IPS-NIHi7 (cell line): ENCODE data around the gene POFUT2.
A peak's percentile ranks its signal among the peaks of the same experiment; 100 is the strongest.

ENCODE experiments used
- DNase-seq: peaks from one replicate; pipeline ENCODE4 v3.0.0; 2012; ENCODE audit warnings: mixed read lengths; ENCODE audit errors: extremely low spot score

The POFUT2 gene, protein sequence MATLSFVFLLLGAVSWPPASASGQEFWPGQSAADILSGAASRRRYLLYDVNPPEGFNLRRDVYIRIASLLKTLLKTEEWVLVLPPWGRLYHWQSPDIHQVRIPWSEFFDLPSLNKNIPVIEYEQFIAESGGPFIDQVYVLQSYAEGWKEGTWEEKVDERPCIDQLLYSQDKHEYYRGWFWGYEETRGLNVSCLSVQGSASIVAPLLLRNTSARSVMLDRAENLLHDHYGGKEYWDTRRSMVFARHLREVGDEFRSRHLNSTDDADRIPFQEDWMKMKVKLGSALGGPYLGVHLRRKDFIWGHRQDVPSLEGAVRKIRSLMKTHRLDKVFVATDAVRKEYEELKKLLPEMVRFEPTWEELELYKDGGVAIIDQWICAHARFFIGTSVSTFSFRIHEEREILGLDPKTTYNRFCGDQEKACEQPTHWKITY

GRCh38 chr21:45287438-45288391, at the start of gene POFUT2:
TSS of gene POFUT2 (minus strand) at chr21:45287895. CDS start at chr21:45287871, 24 bp downstream.
- DNase-seq: peak; percentile 93

DNA sequence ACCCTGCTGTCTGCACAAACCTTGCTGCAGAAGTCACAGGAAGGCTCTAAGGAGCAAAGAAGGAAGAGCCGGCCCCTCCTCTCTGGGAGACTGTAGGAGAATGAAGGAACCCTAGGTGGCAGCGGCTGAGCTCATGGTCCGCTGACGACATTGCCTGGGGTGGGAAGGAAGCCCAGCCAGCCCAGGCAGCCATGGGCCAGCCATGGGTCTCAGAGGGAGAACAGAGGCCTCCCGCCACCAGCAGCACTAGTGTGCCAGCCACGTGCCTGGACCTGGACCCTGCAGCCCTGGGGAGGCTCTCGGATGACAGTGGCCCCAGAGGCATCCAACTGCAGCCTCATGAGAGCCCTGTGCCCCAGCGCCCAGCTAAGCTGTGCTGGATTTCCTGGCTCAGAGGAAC, 49.2 kb upstream of the POFUT2 start:
- peak; percentile 72 for DNase-seq

GRCh38 chr21:45336535-45336810, 48.8 kb upstream of the POFUT2 start:
- no peak for DNase-seq

DNA sequence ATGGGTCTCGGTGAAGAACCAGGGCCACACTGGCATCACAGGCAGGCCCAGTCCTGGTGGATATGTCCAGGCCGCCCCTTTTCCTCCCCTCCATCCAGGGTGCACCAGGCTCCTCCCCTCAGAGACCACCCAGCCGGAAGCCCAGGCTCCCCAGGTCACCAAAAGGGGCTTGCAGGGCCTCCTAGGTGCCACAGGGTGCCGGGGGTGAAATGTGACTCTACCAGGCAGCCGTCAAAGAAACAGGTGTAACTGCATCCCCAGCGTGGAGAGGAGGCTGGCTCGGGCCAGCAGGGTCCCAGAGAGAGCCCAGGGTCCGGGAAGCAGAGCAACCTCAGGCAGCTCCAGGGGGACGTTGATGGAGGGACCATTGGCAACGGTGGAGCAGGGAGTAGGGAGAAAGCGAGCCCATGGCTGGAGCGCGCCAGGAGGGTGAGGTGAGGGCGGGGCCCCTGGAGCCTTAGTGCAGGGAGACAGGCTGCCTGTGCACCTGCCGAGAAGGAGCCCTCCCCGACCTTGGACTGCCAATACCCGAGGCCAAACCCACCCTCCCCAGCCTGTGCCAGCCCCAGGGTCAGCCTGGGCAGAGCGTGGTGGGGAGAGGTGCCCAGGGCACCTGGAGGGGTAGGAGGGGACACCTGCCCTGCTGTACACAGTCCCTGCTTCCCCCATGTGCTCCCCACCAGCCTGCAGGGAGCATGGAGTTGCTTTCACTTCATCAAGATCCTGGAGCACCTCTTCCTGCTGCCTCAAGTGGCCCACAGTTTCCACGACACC, 48.3 kb upstream of the POFUT2 start:
- no peak for DNase-seq

GRCh38 chr21:45335151-45335760, 47.6 kb upstream of the POFUT2 start:
- no peak for DNase-seq

DNA sequence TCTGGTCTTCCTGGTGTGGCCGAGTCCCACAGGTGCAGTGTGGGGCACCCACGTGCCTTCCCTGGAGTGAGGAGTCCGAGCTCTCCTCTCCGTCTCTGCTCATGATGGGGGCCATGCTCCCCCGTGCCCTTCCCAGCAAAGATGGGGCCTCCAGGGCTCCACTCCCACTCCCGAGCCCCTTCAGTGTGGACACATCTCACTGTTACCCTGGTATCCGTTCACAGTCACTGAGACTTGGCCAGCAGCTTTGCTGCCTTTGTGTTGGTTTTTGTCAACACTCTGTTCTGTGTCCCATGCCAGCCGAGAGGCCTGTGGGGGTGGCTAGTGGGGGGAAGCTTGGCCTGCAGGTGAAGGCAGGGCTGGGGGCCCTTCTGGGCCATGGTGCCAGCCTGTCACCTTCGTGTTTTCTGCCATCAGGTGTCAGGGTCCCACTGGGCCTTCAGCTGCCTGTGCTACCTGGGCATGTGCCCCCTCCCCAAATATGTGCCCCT, 46.9 kb upstream of the POFUT2 start:
- DNase-seq: no peak

DNA sequence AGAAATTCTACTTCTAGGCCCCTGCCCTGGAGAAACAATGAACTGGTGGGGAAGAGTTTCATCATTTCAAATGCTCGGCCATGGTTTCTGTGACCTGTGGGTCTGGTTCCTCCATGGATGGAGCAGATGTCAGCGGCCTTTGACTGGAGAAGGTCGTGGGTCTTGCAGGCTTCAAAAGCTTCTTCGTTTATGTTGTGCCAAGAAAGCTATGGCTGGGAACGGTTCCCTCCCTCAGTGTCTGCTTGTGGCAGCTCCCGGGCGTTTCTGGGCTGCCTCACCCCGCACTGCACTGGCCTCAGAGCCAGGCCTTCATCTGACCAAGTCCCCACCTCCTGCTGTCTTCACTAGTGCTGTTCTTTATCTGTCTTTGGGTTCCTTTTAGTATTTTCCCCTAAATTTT, 46.4 kb upstream of the POFUT2 start:
- no peak for DNase-seq

DNA sequence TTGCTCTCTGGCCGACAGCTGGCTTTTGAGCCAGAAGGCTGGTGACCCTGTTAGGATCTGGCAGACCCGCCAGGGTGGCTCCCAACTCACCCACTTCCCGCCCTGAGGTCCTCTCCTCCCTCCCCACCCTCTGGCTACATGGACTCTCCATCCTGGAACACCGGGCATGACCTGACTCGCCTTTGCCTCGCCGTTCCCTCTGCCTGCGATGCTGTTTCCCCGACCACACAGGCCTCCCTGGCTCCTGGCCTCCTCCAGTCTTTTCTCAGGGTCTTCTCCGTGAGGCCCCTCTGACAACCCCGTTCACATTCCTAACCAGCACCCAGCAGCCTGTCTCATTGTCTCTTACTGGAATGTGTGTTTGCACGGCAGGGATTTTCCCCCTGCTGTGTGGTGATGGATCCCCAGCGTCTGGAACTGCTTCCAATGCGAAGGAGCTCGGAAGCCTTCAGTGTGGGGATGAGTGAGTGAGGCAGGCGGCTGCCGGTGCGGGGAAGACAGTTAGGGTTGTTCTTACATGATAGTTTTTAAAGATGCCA, 46.0 kb upstream of the POFUT2 start:
- no peak for DNase-seq

- DNase-seq: no peak
Observed at GRCh38 chr21:45332981-45333582, 45.4 kb upstream of the POFUT2 start.

DNA sequence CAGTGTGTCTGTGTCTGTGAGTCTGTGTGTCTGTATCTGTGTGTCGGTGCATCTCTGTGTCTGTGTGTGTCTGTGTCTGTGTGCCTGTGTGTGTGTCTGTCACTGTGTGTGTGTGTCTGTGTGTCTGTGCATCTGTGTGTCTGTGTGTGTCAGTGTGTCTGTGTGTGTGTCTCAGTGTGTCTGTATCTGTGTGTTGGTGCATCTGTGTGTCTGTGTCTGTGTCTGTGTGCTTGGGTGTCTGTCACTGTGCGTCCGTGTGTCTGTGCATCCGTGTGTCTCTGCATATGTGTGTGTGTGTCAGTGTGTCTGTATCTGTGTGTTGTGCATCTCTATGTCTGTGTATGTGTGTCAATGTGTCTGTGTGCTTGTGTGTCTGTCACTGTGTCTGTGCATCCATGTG, 44.7 kb upstream of the POFUT2 start:
- no peak for DNase-seq

- no peak for DNase-seq
Observed at GRCh38 chr21:45331531-45332147, 43.9 kb upstream of the POFUT2 start.

- no peak for DNase-seq
Observed at GRCh38 chr21:45330851-45331261, 43.2 kb upstream of the POFUT2 start.

DNA sequence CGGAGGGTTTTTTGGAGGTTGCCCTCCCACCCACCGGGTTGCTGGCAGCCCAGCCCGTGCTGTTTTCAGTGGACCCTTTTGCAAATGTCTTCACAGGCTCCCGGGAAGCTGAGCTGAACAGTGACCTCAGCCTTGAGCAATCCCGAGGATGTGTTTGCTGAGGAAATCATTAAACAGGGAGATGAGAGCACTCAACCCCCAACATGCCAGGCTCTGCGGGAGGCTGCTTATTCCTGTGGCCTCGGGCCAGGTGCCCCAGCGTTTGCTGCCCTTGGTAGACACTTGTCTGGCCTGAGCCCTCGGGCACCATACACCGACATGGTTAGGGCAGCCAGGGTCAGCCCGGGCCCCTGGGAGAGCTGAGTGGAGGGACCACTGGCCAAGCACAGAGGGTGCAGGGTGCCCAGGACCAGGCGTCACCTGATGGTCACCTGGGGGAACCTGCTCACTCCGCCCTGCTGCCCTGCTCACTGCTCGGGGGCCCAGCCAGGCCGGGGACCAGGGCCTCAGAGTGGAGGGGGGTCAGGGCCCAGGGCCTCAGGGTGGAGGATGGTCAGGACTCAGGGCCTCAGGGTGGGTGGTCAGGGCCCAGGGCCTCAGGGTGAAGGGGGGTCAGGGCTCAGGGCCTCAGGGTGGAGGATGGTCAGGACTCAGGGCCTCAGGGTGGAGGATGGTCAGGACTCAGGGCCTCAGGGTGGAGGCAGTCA, 42.5 kb upstream of the POFUT2 start:
- DNase-seq: peak; percentile 67

DNA sequence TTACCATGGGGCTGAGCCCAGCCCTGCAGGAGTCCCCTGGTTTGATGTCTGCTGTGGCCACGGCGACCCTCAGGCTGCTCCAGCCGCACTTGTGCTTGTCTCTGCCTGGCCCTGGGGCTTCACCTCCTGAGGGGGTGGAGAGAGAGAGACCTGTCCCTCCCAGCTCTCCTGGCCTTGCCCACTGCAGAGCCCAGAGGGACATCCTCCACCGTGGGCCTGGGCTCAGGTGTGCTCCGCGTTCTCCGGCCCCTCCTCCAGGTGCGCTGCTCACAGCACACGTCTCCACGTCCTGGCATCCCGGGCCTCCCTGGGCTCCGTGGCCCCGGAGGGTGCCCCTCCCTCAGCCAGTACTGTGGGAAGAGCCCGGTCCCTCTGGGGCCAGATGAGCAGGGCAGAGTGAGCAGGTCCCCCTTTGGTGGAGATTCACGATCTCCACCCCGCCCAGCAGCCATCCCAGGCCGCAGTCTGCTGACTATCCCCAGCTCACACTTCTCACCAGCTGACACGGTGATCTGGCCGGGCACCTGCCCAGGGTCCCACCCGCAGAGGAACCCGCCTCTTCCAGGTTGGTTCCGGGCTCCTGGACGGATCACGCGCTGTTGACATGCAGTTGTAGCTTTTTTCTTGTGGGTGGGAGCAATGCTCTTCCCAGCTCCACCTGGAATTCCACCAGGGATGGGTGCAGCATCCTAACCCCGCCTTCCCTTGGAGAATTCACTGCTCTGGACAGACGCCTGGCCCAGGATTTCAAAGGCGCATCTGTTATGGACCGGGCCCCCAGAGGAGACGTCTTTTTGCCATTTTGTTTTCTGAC, 41.8 kb upstream of the POFUT2 start:
- DNase-seq: no peak

DNA sequence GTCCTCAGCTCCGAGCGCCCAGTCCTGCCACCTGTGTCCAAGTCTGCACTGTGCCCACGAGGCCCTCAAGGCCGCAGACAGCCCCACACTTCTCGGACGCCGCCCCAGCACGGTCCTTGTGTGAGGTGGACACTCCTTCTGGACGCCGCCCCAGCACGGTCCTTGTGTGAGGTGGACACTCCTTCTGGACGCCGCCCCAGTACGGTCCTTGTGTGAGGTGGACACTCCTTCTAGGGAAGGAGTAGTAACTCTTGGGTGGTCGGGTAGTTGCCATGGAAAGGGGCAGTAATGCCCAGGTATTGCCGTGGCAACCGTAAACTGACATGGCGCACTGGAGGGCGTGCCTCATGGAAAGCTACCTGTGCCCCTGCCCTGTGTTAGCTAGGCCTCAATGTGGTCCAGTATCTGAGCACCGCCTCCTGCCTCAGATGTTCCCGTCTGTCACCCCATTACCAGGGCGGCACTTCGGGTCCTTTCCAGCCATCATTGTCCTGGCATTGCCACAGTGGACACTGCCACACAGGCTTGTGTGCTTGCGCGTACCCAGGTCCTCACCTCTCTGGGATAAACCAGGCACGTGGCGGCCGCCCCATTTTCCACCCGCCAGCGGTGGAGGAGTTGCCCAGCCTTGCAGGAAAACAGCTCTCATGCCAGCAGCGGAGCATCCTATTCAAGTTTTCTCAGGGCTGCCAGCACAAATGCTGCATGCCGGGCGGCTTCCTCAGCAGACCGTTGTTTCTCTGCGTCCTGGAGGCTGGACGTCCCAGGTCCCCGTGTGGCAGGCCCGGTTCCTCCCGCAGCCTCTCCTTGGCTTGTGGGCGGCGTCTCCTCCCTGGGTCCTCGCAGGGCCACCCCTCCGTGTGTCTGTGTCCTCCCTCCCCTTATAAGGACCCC, 40.8 kb upstream of the POFUT2 start:
- no peak for DNase-seq

- no peak for DNase-seq
Observed at GRCh38 chr21:45327441-45328197, 39.9 kb upstream of the POFUT2 start.

- no peak for DNase-seq
Observed at GRCh38 chr21:45326891-45327440, 39.3 kb upstream of the POFUT2 start.
